Measurements from ENCODE around the gene ZC3H10.

- TF ChIP-seq FOXM1 (IDR thresholded peaks at IDR 0.05; ENCODE audit: borderline replicate concordance): no peak
- no peak for TF ChIP-seq BHLHE40 (IDR thresholded peaks at IDR 0.05; ENCODE audit: borderline replicate concordance)
- TF ChIP-seq TARDBP (IDR thresholded peaks at IDR 0.05): no peak
- TF ChIP-seq HDGF (IDR thresholded peaks at IDR 0.05; ENCODE audit: borderline replicate concordance): no peak
- no peak for TF ChIP-seq SUZ12 (IDR thresholded peaks at IDR 0.05)
- no peak for TF ChIP-seq FOXK2 (IDR thresholded peaks at IDR 0.05)
- no peak for TF ChIP-seq ARNT (IDR thresholded peaks at IDR 0.05)
- no peak for TF ChIP-seq SP1 (IDR thresholded peaks at IDR 0.05)
- TF ChIP-seq FOXA1 (IDR thresholded peaks at IDR 0.05): no peak
- TF ChIP-seq, protein P1, sequence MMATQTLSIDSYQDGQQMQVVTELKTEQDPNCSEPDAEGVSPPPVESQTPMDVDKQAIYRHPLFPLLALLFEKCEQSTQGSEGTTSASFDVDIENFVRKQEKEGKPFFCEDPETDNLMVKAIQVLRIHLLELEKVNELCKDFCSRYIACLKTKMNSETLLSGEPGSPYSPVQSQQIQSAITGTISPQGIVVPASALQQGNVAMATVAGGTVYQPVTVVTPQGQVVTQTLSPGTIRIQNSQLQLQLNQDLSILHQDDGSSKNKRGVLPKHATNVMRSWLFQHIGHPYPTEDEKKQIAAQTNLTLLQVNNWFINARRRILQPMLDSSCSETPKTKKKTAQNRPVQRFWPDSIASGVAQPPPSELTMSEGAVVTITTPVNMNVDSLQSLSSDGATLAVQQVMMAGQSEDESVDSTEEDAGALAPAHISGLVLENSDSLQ (IDR thresholded peaks at IDR 0.05): no peak
- no peak for TF ChIP-seq ELF4 (IDR thresholded peaks at IDR 0.05)
- no peak for TF ChIP-seq ZNF384 (IDR thresholded peaks at IDR 0.05)
- no peak for TF ChIP-seq CTBP1 (IDR thresholded peaks at IDR 0.05; ENCODE audit: borderline replicate concordance)
- TF ChIP-seq LEF1 (IDR thresholded peaks at IDR 0.05; ENCODE audit: borderline replicate concordance): no peak
Measured at GRCh38 chr12:56126732-56127239, 8.7 kb downstream of the ZC3H10 start.

Measured in HEK293T (cell line).